ENCODE data around the gene TRAF4.
"Not testable (repeated sequence)": the region's sequence is repeated elsewhere in the genome, so short reads cannot be mapped to it uniquely, and the experiment has no call there.

The TRAF4 gene

GRCh38 chr17:28763804-28764266, 20.0 kb downstream of the TRAF4 start:
- peak; percentile 78 for DNase-seq
- H3K56ac ChIP-seq (ENCODE audit: low read length): no peak overlapping the region
- H3K36me3 ChIP-seq (ENCODE audit: control insufficient read depth, insufficient read depth, low read length): peaks cover 2% of the 10 kb centered on the region
- H3K4me1 ChIP-seq (ENCODE audit: control insufficient read depth, low read depth, low read length): peaks cover 10% of the 10 kb centered on the region
- no peak overlapping the region for H2BK15ac ChIP-seq (replicated peaks; ENCODE audit: low read depth)
- H2BK120ac ChIP-seq (ENCODE audit: low read depth, low read length): no peak overlapping the region
- H2AK5ac ChIP-seq (ENCODE audit: low read length): no peak overlapping the region
- H3K4me3 ChIP-seq (ENCODE audit: low read length): no peak overlapping the region
- H3K23ac ChIP-seq (ENCODE audit: low read length): no peak overlapping the region
- H3K9ac ChIP-seq (ENCODE audit: low read length): no peak overlapping the region
- H3K4ac ChIP-seq (ENCODE audit: low read depth, low read length): no peak overlapping the region
- no peak overlapping the region for H3K18ac ChIP-seq (ENCODE audit: low read length)
- no peak overlapping the region for H3K4me2 ChIP-seq (ENCODE audit: low read length)
- no peaks in the 10 kb centered on the region for H3K27me3 ChIP-seq (ENCODE audit: insufficient read depth, low read length, poor library complexity)
- H3K79me1 ChIP-seq (ENCODE audit: low read length): peaks cover 9% of the 10 kb centered on the region
- H3K27ac ChIP-seq (ENCODE audit: low read depth, low read length): no peak overlapping the region
- no peak overlapping the region for H4K8ac ChIP-seq (ENCODE audit: low read depth, low read length)
- H2BK5ac ChIP-seq (ENCODE audit: low read length): no peak overlapping the region
- peaks cover 2% of the 10 kb centered on the region for H3K79me2 ChIP-seq (ENCODE audit: control insufficient read depth, insufficient read depth, low read length)
- no CpG with 5 or more reads among the region's 5 CpGs for WGBS (ENCODE audit: extremely low coverage, insufficient coverage, low lambda C conversion rate)
- H4K5ac ChIP-seq (ENCODE audit: low read length): no peak overlapping the region

GRCh38 chr17:28765038-28765437, 21.2 kb downstream of the TRAF4 start:
- Histone ChIP-seq H2BK15ac (replicated peaks; ENCODE audit: low read depth) (no peak overlapping the region), H2BK5ac (ENCODE audit: low read length) (no peak overlapping the region), H3K4me1 (ENCODE audit: control insufficient read depth, low read depth, low read length) (peaks cover 10% of the 10 kb centered on the region), H3K4me3 (ENCODE audit: low read length) (no peak overlapping the region), H3K79me1 (ENCODE audit: low read length) (peaks cover 8% of the 10 kb centered on the region), H3K79me2 (ENCODE audit: control insufficient read depth, insufficient read depth, low read length) (peaks cover 3% of the 10 kb centered on the region), H3K56ac (ENCODE audit: low read length) (no peak overlapping the region), H4K5ac (ENCODE audit: low read length) (no peak overlapping the region), H3K9ac (ENCODE audit: low read length) (no peak overlapping the region), H3K27ac (ENCODE audit: low read depth, low read length) (no peak overlapping the region), H3K36me3 (ENCODE audit: control insufficient read depth, insufficient read depth, low read length) (no peaks in the 10 kb centered on the region), H2AK5ac (ENCODE audit: low read length) (no peak overlapping the region), H4K8ac (ENCODE audit: low read depth, low read length) (no peak overlapping the region), H2BK120ac (ENCODE audit: low read depth, low read length) (no peak overlapping the region), H3K4ac (ENCODE audit: low read depth, low read length) (no peak overlapping the region), H3K23ac (ENCODE audit: low read length) (no peak overlapping the region), H3K27me3 (ENCODE audit: insufficient read depth, low read length, poor library complexity) (no peaks in the 10 kb centered on the region), H3K4me2 (ENCODE audit: low read length) (no peak overlapping the region), H3K18ac (ENCODE audit: low read length) (no peak overlapping the region)
- no peak for DNase-seq
- no CpG with 5 or more reads among the region's 4 CpGs for WGBS (ENCODE audit: extremely low coverage, insufficient coverage, low lambda C conversion rate)

GRCh38 chr17:28773736-28774135, 29.9 kb downstream of the TRAF4 start:
- H2BK120ac ChIP-seq (ENCODE audit: low read depth, low read length): no peak overlapping the region
- no peak overlapping the region for H3K56ac ChIP-seq (ENCODE audit: low read length)
- H3K79me1 ChIP-seq (ENCODE audit: low read length): peaks cover 6% of the 10 kb centered on the region
- H3K23ac ChIP-seq (ENCODE audit: low read length): no peak overlapping the region
- H2BK5ac ChIP-seq (ENCODE audit: low read length): no peak overlapping the region
- no peak overlapping the region for H3K4me3 ChIP-seq (ENCODE audit: low read length)
- H3K36me3 ChIP-seq (ENCODE audit: control insufficient read depth, insufficient read depth, low read length): no peaks in the 10 kb centered on the region
- H2BK15ac ChIP-seq (replicated peaks; ENCODE audit: low read depth): no peak overlapping the region
- H3K4me1 ChIP-seq (ENCODE audit: control insufficient read depth, low read depth, low read length): no peaks in the 10 kb centered on the region
- H3K79me2 ChIP-seq (ENCODE audit: control insufficient read depth, insufficient read depth, low read length): peaks cover 9% of the 10 kb centered on the region
- H3K18ac ChIP-seq (ENCODE audit: low read length): no peak overlapping the region
- no peak overlapping the region for H3K4ac ChIP-seq (ENCODE audit: low read depth, low read length)
- no peaks in the 10 kb centered on the region for H3K27me3 ChIP-seq (ENCODE audit: insufficient read depth, low read length, poor library complexity)
- no CpG with 5 or more reads among the region's 6 CpGs for WGBS (ENCODE audit: extremely low coverage, insufficient coverage, low lambda C conversion rate)
- DNase-seq: no peak
- no peak overlapping the region for H4K5ac ChIP-seq (ENCODE audit: low read length)
- H3K9ac ChIP-seq (ENCODE audit: low read length): no peak overlapping the region
- H4K8ac ChIP-seq (ENCODE audit: low read depth, low read length): no peak overlapping the region
- H3K4me2 ChIP-seq (ENCODE audit: low read length): no peak overlapping the region
- H3K27ac ChIP-seq (ENCODE audit: low read depth, low read length): no peak overlapping the region
- H2AK5ac ChIP-seq (ENCODE audit: low read length): no peak overlapping the region

DNA sequence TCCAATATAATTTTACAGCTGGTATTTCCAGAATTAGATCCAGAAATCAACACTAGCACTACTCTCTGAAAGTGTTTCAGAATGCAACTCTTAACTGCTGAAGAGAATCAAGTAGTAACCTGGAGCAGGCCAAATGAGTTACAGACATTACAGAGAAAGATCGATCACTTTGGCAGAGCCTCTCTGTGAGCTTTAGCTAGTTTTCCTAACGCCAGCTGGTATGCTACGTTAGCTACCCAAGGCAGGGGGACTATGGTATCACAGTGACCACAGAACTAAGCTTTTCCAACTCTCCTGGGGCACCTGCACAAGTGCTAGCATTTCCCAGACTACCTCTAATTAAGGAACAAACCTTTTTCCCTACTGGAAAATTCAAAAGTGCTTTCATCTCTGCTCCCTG, 30.4 kb downstream of the TRAF4 start:
- no peak for DNase-seq

GRCh38 chr17:28777178-28777577, 33.4 kb downstream of the TRAF4 start:
- Histone ChIP-seq H3K27ac (ENCODE audit: low read depth, low read length) (no peak overlapping the region), H3K9ac (ENCODE audit: low read length) (no peak overlapping the region), H3K23ac (ENCODE audit: low read length) (no peak overlapping the region), H3K79me1 (ENCODE audit: low read length) (peaks cover 6% of the 10 kb centered on the region), H2AK5ac (ENCODE audit: low read length) (no peak overlapping the region), H2BK5ac (ENCODE audit: low read length) (no peak overlapping the region), H4K8ac (ENCODE audit: low read depth, low read length) (no peak overlapping the region), H3K56ac (ENCODE audit: low read length) (no peak overlapping the region), H3K18ac (ENCODE audit: low read length) (no peak overlapping the region), H4K5ac (ENCODE audit: low read length) (no peak overlapping the region), H3K4me1 (ENCODE audit: control insufficient read depth, low read depth, low read length) (no peaks in the 10 kb centered on the region), H2BK120ac (ENCODE audit: low read depth, low read length) (no peak overlapping the region), H3K36me3 (ENCODE audit: control insufficient read depth, insufficient read depth, low read length) (no peaks in the 10 kb centered on the region), H3K79me2 (ENCODE audit: control insufficient read depth, insufficient read depth, low read length) (peaks cover 14% of the 10 kb centered on the region), H3K27me3 (ENCODE audit: insufficient read depth, low read length, poor library complexity) (no peaks in the 10 kb centered on the region), H3K4ac (ENCODE audit: low read depth, low read length) (no peak overlapping the region), H3K4me3 (ENCODE audit: low read length) (no peak overlapping the region), H3K4me2 (ENCODE audit: low read length) (no peak overlapping the region), H2BK15ac (replicated peaks; ENCODE audit: low read depth) (no peak overlapping the region)
- no CpG with 5 or more reads among the region's 1 CpG for WGBS (ENCODE audit: extremely low coverage, insufficient coverage, low lambda C conversion rate)
- DNase-seq: no peak

More for the DNA sequence above, 30.4 kb downstream of the TRAF4 start:
- H3K4me2 ChIP-seq (ENCODE audit: low read length): no peak overlapping the region
- no peak overlapping the region for H3K4ac ChIP-seq (ENCODE audit: low read depth, low read length)
- peaks cover 12% of the 10 kb centered on the region for H3K79me2 ChIP-seq (ENCODE audit: control insufficient read depth, insufficient read depth, low read length)
- H3K56ac ChIP-seq (ENCODE audit: low read length): no peak overlapping the region
- no peak overlapping the region for H2BK15ac ChIP-seq (replicated peaks; ENCODE audit: low read depth)
- no CpG with 5 or more reads among the region's 3 CpGs for WGBS (ENCODE audit: extremely low coverage, insufficient coverage, low lambda C conversion rate)
- no peak overlapping the region for H4K5ac ChIP-seq (ENCODE audit: low read length)
- H2AK5ac ChIP-seq (ENCODE audit: low read length): no peak overlapping the region
- no peaks in the 10 kb centered on the region for H3K36me3 ChIP-seq (ENCODE audit: control insufficient read depth, insufficient read depth, low read length)
- H2BK5ac ChIP-seq (ENCODE audit: low read length): no peak overlapping the region
- no peak overlapping the region for H3K23ac ChIP-seq (ENCODE audit: low read length)
- H3K4me1 ChIP-seq (ENCODE audit: control insufficient read depth, low read depth, low read length): no peaks in the 10 kb centered on the region
- H3K27me3 ChIP-seq (ENCODE audit: insufficient read depth, low read length, poor library complexity): no peaks in the 10 kb centered on the region
- H2BK120ac ChIP-seq (ENCODE audit: low read depth, low read length): no peak overlapping the region
- H4K8ac ChIP-seq (ENCODE audit: low read depth, low read length): no peak overlapping the region
- H3K27ac ChIP-seq (ENCODE audit: low read depth, low read length): no peak overlapping the region
- no peak overlapping the region for H3K18ac ChIP-seq (ENCODE audit: low read length)
- H3K79me1 ChIP-seq (ENCODE audit: low read length): peaks cover 8% of the 10 kb centered on the region
- no peak overlapping the region for H3K4me3 ChIP-seq (ENCODE audit: low read length)
- no peak overlapping the region for H3K9ac ChIP-seq (ENCODE audit: low read length)

DNA sequence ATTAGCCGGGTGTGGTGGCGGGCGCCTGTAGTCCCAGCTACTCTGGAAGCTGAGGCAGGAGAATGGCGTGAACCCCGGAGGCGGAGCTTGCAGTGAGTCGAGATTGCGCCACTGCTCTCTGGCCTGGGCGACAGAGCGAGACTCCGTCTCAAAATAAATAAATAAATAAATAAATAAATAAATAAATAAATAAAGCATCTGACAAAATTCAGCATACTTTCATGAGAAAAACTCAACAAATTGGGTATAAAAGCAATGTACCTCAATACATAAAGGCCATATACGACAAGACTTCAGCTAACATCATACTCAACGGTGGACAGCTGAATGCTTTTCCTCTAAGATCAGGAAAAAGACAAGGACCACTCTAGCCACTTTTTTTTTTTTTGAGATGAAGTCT, 35.8 kb downstream of the TRAF4 start:
- not testable (repeated sequence) for H3K23ac ChIP-seq (ENCODE audit: low read length); H3K9ac ChIP-seq (ENCODE audit: low read length); DNase-seq; H4K5ac ChIP-seq (ENCODE audit: low read length); H3K79me1 ChIP-seq (ENCODE audit: low read length); H3K4ac ChIP-seq (ENCODE audit: low read depth, low read length); H3K4me3 ChIP-seq (ENCODE audit: low read length); H2BK15ac ChIP-seq (replicated peaks; ENCODE audit: low read depth); H3K4me2 ChIP-seq (ENCODE audit: low read length); H4K8ac ChIP-seq (ENCODE audit: low read depth, low read length); H2AK5ac ChIP-seq (ENCODE audit: low read length); H3K36me3 ChIP-seq (ENCODE audit: control insufficient read depth, insufficient read depth, low read length); H3K56ac ChIP-seq (ENCODE audit: low read length); H3K27me3 ChIP-seq (ENCODE audit: insufficient read depth, low read length, poor library complexity); H2BK5ac ChIP-seq (ENCODE audit: low read length); H3K4me1 ChIP-seq (ENCODE audit: control insufficient read depth, low read depth, low read length); H3K18ac ChIP-seq (ENCODE audit: low read length); H2BK120ac ChIP-seq (ENCODE audit: low read depth, low read length); H3K27ac ChIP-seq (ENCODE audit: low read depth, low read length)
- no CpG with 5 or more reads among the region's 13 CpGs for WGBS (ENCODE audit: extremely low coverage, insufficient coverage, low lambda C conversion rate)
- peaks cover 12% of the 10 kb centered on the region for H3K79me2 ChIP-seq (ENCODE audit: control insufficient read depth, insufficient read depth, low read length)
